Activated naive CD4-positive, alpha-beta T cell treated with anti-CD3 and anti-CD28 coated beads, Interleukin-2, amount 50 U/mL, for 72 hours (primary cell): ENCODE measurements around the gene PSG11. TPM values are rescaled to one million over a fixed set of nuclear protein-coding genes. Genes with fewer than 3 reads are reported as not detected.
"Not testable (repeated sequence)": the region's sequence is repeated elsewhere in the genome, so short reads cannot be mapped to it uniquely, and the experiment has no call there.

Experiments
- ATAC-seq, 2 donors: fragments of 150-1000 bp; cut with Tn5 transposase; 2 replicates each; pipeline ENCODE4 v1.10.0; 2021; ENCODE audit warnings: mild to moderate bottlenecking in 2 of 2, moderate library complexity in 2 of 2
- DNase-seq, 2 donors: peaks; one replicate each; pipeline ENCODE4 v3.0.0; 2021 to 2022; ENCODE audit warnings: low spot score in 2 of 2
- H3K27ac Mint-ChIP-seq, 2 donors: one replicate each; pipeline ENCODE4 v1.8.0; 2022; ENCODE audit warnings: mild to moderate bottlenecking in 2 of 2, mixed read lengths in 2 of 2
- H3K36me3 Mint-ChIP-seq, 2 donors: one replicate each; pipeline ENCODE4 v1.8.0; 2022; ENCODE audit warnings: mixed read lengths in 2 of 2
- H3K9me3 Mint-ChIP-seq, 2 donors: one replicate each; pipeline ENCODE4 v1.8.0; 2022; ENCODE audit warnings: mixed read lengths in 2 of 2
- total RNA-seq, 2 donors: library from RNA; stranded (reverse); gene quantifications; one replicate each; pipeline ENCODE4 v1.2.3, GENCODE V29; 2022

The PSG11 gene
- total RNA-seq, 2 donors from 2014 or later = 0.37 TPM; not detected in 1

DNA sequence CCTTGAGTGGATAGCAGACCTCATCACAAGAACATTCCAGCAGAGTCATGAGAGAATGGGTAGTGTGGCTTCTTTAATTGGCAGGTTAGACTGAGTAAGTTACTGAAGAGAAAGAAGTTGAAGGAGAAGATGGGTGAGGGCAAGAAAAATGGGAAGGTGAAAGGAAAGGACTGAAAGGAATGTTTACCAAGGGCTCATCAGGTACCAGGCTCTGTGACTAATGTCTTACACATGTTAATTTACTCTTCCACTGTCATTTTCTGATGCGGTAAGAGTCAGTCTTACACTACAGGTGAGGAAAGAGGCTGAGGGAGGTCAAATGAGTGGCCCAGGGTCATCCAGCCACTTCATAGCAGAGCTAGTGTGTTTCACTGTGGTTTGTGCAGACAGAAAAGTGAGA lies 22.6 kb downstream of the PSG11 start:
- DNase-seq, H3K9me3 Mint-ChIP-seq, H3K36me3 Mint-ChIP-seq, H3K27ac Mint-ChIP-seq, ATAC-seq: not testable (repeated sequence)

DNA sequence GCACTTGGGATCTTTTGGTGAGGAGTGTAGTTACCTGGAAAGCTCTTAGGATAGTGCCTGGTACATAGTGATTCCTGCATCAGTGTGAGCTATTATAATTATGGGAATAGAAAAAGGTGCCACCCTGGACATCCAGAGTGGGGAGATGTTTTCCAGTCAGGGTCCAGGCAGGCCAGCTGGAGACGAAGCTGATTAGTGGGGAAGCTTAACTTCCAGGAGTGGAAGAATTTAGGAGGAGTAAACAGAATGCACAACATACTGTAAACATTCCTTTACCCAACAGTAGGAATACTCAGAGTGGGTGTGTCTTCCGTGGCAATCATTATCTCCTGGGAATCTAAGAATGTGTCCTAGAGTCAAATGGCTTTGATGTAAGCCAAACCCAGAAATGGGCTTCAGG lies 23.3 kb downstream of the PSG11 start:
- not testable (repeated sequence) for DNase-seq, H3K27ac Mint-ChIP-seq, H3K9me3 Mint-ChIP-seq, ATAC-seq, H3K36me3 Mint-ChIP-seq

DNA sequence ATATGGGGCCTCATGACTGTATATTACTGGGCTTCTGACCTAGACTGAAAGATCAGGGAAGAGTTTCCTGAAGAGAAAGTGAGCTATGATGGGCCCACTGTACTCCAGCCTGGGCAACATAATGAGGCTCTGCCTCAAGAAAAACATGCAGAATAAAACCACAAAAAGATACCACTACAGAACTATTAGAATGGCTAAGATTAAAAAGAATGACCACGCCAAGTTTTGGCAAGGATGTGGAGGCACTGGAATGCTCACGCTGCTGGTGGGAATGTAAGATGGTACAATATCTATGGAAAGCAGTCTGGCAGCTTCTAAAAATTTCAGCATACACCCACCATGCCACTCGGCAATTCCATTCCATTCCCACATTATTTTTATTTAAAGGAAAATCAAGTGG lies 30.1 kb downstream of the PSG11 start:
- not testable (repeated sequence) for H3K27ac Mint-ChIP-seq, ATAC-seq, H3K36me3 Mint-ChIP-seq, DNase-seq, H3K9me3 Mint-ChIP-seq

DNA sequence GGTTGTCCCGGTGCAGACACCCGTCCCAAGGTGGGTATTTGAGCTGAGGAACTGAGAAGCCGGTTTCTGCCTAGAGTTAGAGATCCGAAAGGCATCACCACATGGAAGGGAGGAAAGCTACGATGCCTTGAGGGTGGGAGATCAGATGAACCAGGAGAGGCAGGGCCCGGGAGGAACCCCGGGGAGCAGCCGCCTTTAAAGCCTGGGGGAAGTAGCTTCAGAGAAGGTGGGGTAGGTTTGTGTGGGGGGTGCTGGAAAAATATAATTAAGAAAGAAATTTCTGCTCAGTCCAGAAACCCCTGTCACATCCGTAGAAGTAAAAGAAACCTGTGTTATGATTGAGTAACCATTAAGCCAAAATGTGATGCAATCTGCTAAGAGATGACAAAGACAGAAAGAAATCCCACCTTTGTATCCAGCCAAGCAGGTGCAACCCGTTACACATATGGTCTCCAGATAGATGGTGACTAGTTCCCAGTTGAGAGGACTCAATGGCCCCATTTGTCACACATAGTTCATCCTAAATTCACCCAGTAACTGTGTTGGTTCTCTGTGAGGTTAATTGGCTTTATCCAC lies 34.2 kb downstream of the PSG11 start:
- not testable (repeated sequence) for ATAC-seq, H3K9me3 Mint-ChIP-seq, H3K36me3 Mint-ChIP-seq, DNase-seq, H3K27ac Mint-ChIP-seq

DNA sequence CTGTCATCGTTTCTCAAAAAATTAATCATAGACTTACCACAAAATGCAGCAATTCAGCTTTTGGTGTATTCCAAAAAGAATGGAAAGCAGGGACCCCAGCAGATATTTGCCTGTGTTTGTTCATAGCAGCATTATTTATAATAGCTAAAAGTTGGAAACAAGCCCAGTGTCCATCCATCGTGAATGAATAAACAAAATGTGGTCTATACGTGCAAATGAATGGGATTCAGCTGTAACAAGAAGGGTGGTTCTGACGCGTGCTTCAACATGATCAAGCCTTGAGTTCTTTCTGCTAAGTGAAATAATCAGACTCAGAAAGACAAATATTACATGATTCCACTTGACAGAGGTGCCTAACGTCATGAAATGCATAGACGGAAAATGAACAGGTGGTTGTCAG lies 36.4 kb downstream of the PSG11 start:
- H3K36me3 Mint-ChIP-seq = no peaks in the 10 kb centered on the region
- ATAC-seq (no peak), DNase-seq (no peak)
- no peaks in the 10 kb centered on the region for H3K9me3 Mint-ChIP-seq
- no peak overlapping the region for H3K27ac Mint-ChIP-seq

DNA sequence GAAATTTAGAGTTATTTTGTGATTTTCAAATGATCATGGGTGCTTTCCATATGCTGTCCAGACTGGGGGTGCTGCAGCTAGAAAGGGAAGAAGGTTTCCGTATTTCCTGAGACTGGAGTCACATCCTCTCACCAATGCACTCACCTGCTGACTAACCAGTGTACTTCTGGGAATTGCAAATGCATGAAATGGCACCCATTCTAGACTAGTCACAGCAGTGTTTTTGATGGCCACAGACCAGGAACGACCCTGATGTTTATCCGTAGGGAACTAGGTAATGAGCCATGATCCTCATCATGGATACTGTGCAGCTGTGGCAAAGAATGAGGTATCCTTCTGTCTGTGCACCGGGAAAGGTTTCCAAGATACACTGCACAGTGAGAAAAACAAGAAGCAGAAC lies 37.1 kb downstream of the PSG11 start:
- H3K27ac Mint-ChIP-seq, H3K36me3 Mint-ChIP-seq, H3K9me3 Mint-ChIP-seq, ATAC-seq, DNase-seq: not testable (repeated sequence)

DNA sequence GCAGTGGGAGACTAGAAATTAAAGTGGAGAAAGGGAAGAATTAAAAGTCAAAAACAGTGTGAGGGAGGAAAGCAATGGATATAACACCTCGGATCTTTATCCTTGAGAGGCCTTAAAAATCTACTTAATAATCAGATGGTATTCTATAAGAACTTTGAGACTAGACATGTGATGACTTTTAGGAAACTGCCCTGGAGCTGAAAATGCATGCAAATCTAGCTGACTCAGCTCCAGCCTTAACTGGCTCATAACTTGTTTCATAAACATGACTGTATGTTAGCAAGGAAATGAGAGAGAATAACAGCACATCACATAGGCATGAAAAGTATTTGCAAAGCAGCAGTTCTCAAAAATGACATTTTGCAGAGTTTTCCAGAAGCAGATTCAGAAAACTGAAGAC lies 38.1 kb downstream of the PSG11 start:
- ATAC-seq, H3K36me3 Mint-ChIP-seq, DNase-seq, H3K27ac Mint-ChIP-seq, H3K9me3 Mint-ChIP-seq: not testable (repeated sequence)

DNA sequence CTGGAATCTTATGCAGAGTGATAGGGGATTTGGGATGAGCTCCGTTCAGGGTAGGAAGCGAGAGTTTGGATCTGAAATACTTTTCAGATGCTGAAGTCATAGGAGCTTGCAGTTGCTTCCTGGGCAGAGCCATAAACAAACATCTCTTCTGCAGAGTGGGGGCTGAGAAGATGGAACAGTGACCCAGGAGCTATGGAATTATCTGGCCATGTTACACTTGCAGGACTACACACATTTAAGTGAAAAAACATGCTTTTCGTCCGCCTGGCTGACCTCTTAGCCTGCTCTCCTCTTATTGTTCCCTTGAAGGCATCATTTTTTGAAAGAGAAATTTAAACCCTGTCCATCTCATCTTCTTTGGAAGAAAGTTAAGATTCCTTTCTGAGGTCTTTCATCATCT lies 40.7 kb downstream of the PSG11 start:
- ATAC-seq (no peak), DNase-seq (no peak)
- no peaks in the 10 kb centered on the region for H3K36me3 Mint-ChIP-seq
- H3K27ac Mint-ChIP-seq = no peak overlapping the region
- peaks cover 7 to 8% of the 10 kb centered on the region in 2 donors for H3K9me3 Mint-ChIP-seq

DNA sequence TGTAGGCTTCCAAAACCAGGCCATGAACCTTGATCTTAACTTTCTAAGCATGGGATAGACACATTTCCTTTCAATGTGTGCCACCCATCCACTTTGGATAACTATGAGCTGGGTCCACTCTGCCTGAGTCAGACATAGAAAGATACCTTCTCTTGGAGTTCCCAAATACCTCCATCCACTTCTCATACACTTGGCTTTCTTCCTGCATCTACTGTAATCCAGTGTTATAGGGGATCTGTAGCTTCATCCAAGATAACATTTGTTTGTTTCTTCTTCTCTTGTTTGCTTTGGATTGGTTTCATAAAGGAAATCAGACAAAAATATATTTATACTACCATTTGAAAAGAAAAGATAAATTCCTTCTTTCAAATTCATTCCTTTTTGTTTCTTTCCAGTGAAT lies 44.2 kb downstream of the PSG11 start:
- not testable (repeated sequence) for ATAC-seq, H3K27ac Mint-ChIP-seq, H3K9me3 Mint-ChIP-seq, H3K36me3 Mint-ChIP-seq, DNase-seq

DNA sequence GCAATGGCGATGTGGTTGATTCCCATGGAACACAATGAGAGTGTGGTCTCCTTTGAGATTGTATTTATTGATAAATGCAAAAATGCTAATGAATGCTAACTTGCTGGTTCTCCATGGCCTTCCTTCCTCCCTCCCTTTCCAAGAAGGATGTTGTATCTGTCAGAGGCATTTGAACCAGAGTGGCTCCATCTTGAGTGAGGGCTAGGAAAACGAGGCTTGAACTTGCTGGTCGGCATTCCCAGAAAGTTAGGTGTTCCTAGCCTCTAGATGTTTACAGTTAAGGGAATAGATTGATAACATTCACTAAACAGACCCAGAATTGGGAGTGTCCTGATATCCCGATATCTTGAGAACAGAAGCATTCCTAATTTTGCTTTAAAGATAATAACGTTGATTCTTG lies 54.8 kb downstream of the PSG11 start:
- H3K27ac Mint-ChIP-seq, H3K9me3 Mint-ChIP-seq, ATAC-seq, H3K36me3 Mint-ChIP-seq, DNase-seq: not testable (repeated sequence)

DNA sequence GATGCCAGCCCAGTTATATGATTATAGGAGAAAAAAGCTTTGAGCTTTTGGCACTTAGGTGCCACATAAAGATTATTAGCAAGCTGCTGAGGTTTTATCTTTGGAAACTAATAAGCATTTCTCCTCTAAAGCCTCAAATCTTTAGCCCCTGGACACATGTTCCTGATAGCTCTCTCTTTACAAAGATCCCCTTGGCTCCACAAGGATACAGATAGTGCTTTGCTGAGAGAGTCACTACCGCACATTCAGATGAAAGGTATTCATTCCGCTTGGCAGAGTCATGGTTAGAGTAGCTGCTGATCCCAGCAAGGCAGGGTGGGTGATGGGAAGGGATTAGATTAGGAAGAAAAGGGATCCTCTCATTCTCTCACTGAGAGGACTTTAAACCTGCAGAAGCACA lies 61.1 kb downstream of the PSG11 start:
- no peak for ATAC-seq
- peaks cover 4 to 7% of the 10 kb centered on the region in 2 donors for H3K9me3 Mint-ChIP-seq

DNA sequence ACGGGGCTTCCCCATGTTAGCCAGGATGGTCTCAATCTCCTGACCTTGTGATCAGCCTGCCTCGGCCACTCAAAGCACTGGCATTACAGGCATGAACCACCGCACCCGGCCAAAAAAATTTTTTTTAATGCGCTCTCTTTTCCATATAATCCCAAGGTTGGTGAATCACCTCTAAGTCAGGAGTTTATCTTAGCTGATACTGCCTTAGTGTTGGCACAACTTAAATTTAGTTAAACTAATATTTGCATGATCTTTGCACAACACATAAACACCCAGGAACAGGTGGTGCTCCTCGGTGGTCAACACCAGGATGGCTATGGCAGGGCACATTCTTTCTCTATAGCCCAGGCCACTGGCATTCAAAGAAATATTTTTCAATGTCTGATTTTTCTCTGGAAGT lies 65.2 kb downstream of the PSG11 start:
- ATAC-seq (no peak), DNase-seq (no peak)
- H3K9me3 Mint-ChIP-seq = peaks cover 7 to 8% of the 10 kb centered on the region in 2 donors
- H3K27ac Mint-ChIP-seq = no peak overlapping the region
- no peaks in the 10 kb centered on the region for H3K36me3 Mint-ChIP-seq

More for the DNA sequence above, 61.1 kb downstream of the PSG11 start:
- Mint-ChIP-seq H3K36me3 (no peaks in the 10 kb centered on the region), H3K27ac (no peak overlapping the region)
- DNase-seq = no peak

Other genes starting within 250 kb of the PSG11 start
- under 1 TPM; 0.45 to 0.64 TPM for gene PSG1, start 146.8 kb downstream of the PSG11 start, total RNA-seq
- not detected for gene PSG6, start 108.6 kb downstream of the PSG11 start, total RNA-seq
- gene PSG7, start 89.3 kb downstream of the PSG11 start, total RNA-seq = not detected
- not detected for gene PSG2, start 56.2 kb upstream of the PSG11 start, total RNA-seq
- not detected for gene PSG5, start 160.1 kb upstream of the PSG11 start, total RNA-seq
- gene PSG4, start 179.2 kb upstream of the PSG11 start, total RNA-seq = under 1 TPM; 0.20 to 0.51 TPM
- under 1 TPM; 0.16 to 0.23 TPM for gene PSG9, start 243.1 kb upstream of the PSG11 start, total RNA-seq